Neural cell (in vitro differentiated cells): ENCODE measurements around the gene MYRIP. TPM values are rescaled to one million over a fixed set of nuclear protein-coding genes. Genes with fewer than 3 reads are reported as not detected.

Source experiments
- H2AFZ ChIP-seq: fragments of 200-600, 300-800 bp; sonication (generic), shearing (Covaris generic); 2 replicates; pipeline ENCODE4 v1.6.0; 2014; ENCODE audit warnings: low read depth, mild to moderate bottlenecking, antibody characterized with exemption, low read length, moderate library complexity
- H3F3A ChIP-seq: fragments of 200-600 bp; shearing (Covaris generic); 2 replicates; pipeline ENCODE4 v1.6.1; 2016; ENCODE audit warnings: mild to moderate bottlenecking, moderate library complexity, mixed read lengths, antibody characterized with exemption, low read length; ENCODE audit not compliant: insufficient read depth, poor library complexity, severe bottlenecking
- H3K27ac ChIP-seq: fragments of 200-600, 300-800 bp; sonication (generic), shearing (Covaris generic); 2 replicates; pipeline ENCODE4 v1.5.1; 2014; ENCODE audit warnings: mild to moderate bottlenecking, low read length, moderate library complexity
- H3K27me3 ChIP-seq: fragments of 300-800, 200-600 bp; sonication (generic), shearing (Covaris generic); 2 replicates; pipeline ENCODE4 v1.6.0; 2014; ENCODE audit warnings: mild to moderate bottlenecking, low read depth, low read length, moderate library complexity; ENCODE audit not compliant: insufficient read depth
- H3K36me3 ChIP-seq: fragments of 300-800, 200-600 bp; sonication (generic), shearing (Covaris generic); 2 replicates; pipeline ENCODE4 v1.5.1; 2014; ENCODE audit warnings: mild to moderate bottlenecking, antibody characterized with exemption, low read length, moderate library complexity; ENCODE audit not compliant: insufficient read depth
- H3K4me2 ChIP-seq: fragments of 300-800, 200-600 bp; sonication (generic), shearing (Covaris generic); 2 replicates; pipeline ENCODE4 v1.6.0; 2014; ENCODE audit warnings: mild to moderate bottlenecking, low read length
- H3K4me3 ChIP-seq: fragments of 300-800, 200-600 bp; sonication (generic), shearing (Covaris generic); 2 replicates; pipeline ENCODE4 v1.5.1; 2014; ENCODE audit warnings: mild to moderate bottlenecking, low read length, moderate library complexity
- H3K79me2 ChIP-seq: fragments of 200-600 bp; shearing (Covaris generic); replicated peaks from 2 replicates; pipeline ENCODE4 v1.6.0; 2014; ENCODE audit warnings: mild to moderate bottlenecking, low read length, moderate library complexity; ENCODE audit not compliant: insufficient read depth
- H3K9ac ChIP-seq: fragments of 300-800, 200-600 bp; sonication (generic), shearing (Covaris generic); 2 replicates; pipeline ENCODE4 v1.6.1; 2016; ENCODE audit warnings: mild to moderate bottlenecking, low read length, mixed read lengths
- H3K9me2 ChIP-seq: fragments of 200-600 bp; shearing (Covaris generic); 2 replicates; pipeline ENCODE4 v1.6.1; 2016; ENCODE audit warnings: mild to moderate bottlenecking, low read length, mixed read lengths; ENCODE audit not compliant: insufficient read depth
- H3K9me3 ChIP-seq: fragments of 200-600, 300-800 bp; sonication (generic), shearing (Covaris generic); 2 replicates; pipeline ENCODE4 v1.6.1; 2016; ENCODE audit warnings: mild to moderate bottlenecking, mixed run types, low read length, moderate library complexity, mixed read lengths
- H4K20me1 ChIP-seq: fragments of 200-600 bp; shearing (Covaris generic); 2 replicates; pipeline ENCODE4 v1.6.1; 2016; ENCODE audit warnings: mild to moderate bottlenecking, mixed run types; ENCODE audit not compliant: insufficient read depth
- EP300 ChIP-seq: fragments of 450-650 bp; conservative IDR thresholded peaks from 2 replicates; pipeline ENCODE4 v1.6.1; 2014; ENCODE audit warnings: antibody characterized with exemption, mild to moderate bottlenecking, moderate library complexity; ENCODE audit not compliant: poor library complexity, severe bottlenecking
- EZH2 ChIP-seq: fragments of 200-600, 300-800 bp; shearing (Covaris generic), sonication (generic); IDR thresholded peaks from 2 replicates; pipeline ENCODE4 v1.6.1; 2014; ENCODE audit warnings: antibody characterized with exemption, low read length, borderline replicate concordance, mild to moderate bottlenecking; ENCODE audit not compliant: insufficient read depth, poor library complexity, severe bottlenecking
- MXI1 ChIP-seq: fragments of 450-650 bp; conservative IDR thresholded peaks from 2 replicates; pipeline ENCODE4 v1.6.1; 2014; ENCODE audit warnings: antibody characterized with exemption, mild to moderate bottlenecking; ENCODE audit not compliant: poor library complexity, severe bottlenecking
- POLR2AphosphoS5 ChIP-seq: IDR thresholded peaks from 2 replicates; pipeline ENCODE4 v1.6.1; 2012
- RAD21 ChIP-seq: fragments of 450-650 bp; conservative IDR thresholded peaks from 2 replicates; pipeline ENCODE4 v1.6.1; 2014; ENCODE audit warnings: antibody characterized with exemption, mild to moderate bottlenecking, moderate library complexity
- SMC3 ChIP-seq: fragments of 450-650 bp; conservative IDR thresholded peaks from 2 replicates; pipeline ENCODE4 v1.6.1; 2014; ENCODE audit warnings: antibody characterized with exemption, mild to moderate bottlenecking, moderate library complexity; ENCODE audit not compliant: poor library complexity
- TAF1 ChIP-seq: IDR thresholded peaks from 2 replicates; pipeline ENCODE4 v1.6.1; 2012; ENCODE audit warnings: low read depth
- polyA plus RNA-seq: library from polyadenylated mRNA; depleted of rRNA; stranded (reverse); fragments of >200 nt; gene quantifications from 2 replicates; pipeline ENCODE4 v1.2.3, GENCODE V29; 2014
- TF ChIP-seq, protein P1 (sequence below): IDR thresholded peaks from 2 replicates; pipeline ENCODE4 v1.6.1; 2012; ENCODE audit warnings: borderline replicate concordance
- TF ChIP-seq, protein P2 (sequence below): fragments of 450-650 bp; IDR thresholded peaks from 2 replicates; pipeline ENCODE4 v1.5.1; 2014; ENCODE audit warnings: antibody characterized with exemption, mild to moderate bottlenecking, moderate library complexity; ENCODE audit not compliant: poor library complexity, severe bottlenecking

The MYRIP gene
- polyA plus RNA-seq, 1 donor from 2014 or later = 0.76 TPM

DNA sequence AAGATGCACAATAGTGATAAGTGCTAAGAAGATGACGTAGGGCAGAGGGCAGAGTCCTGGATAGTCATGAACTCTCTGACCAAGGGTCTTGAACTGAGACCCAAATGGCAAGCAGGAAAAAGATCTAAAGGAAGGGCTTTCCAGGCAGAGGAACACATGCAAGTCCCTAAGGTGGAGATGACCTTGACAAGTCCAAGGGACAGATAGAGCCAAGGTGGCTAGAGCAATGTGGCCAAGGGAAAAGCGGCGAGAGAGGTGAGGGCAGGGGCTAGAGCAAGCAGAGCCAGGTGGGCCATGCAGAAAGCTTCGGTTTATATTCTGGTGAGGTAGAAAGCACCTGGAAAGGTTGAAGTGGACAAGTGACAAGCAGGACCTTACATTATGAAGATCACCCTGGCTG lies 414.4 kb downstream of the MYRIP start:
- Histone ChIP-seq H3K27me3 (no peaks in the 10 kb centered on the region), H3K9me3 (no peaks in the 10 kb centered on the region), H3K27ac (no peak overlapping the region), H3K4me2 (no peak overlapping the region), H3K79me2 (no peaks in the 10 kb centered on the region), H3K9me2 (no peaks in the 10 kb centered on the region), H3F3A (no peaks in the 10 kb centered on the region), H3K36me3 (no peaks in the 10 kb centered on the region), H3K9ac (no peak overlapping the region), H2AFZ (no peak overlapping the region), H3K4me3 (no peak overlapping the region), H4K20me1 (no peaks in the 10 kb centered on the region)
- TF ChIP-seq EZH2 (no peak), RAD21 (no peak), MXI1 (no peak), POLR2AphosphoS5 (no peak), TAF1 (no peak), SMC3 (no peak), EP300 (no peak)
- TF ChIP-seq, protein P1, sequence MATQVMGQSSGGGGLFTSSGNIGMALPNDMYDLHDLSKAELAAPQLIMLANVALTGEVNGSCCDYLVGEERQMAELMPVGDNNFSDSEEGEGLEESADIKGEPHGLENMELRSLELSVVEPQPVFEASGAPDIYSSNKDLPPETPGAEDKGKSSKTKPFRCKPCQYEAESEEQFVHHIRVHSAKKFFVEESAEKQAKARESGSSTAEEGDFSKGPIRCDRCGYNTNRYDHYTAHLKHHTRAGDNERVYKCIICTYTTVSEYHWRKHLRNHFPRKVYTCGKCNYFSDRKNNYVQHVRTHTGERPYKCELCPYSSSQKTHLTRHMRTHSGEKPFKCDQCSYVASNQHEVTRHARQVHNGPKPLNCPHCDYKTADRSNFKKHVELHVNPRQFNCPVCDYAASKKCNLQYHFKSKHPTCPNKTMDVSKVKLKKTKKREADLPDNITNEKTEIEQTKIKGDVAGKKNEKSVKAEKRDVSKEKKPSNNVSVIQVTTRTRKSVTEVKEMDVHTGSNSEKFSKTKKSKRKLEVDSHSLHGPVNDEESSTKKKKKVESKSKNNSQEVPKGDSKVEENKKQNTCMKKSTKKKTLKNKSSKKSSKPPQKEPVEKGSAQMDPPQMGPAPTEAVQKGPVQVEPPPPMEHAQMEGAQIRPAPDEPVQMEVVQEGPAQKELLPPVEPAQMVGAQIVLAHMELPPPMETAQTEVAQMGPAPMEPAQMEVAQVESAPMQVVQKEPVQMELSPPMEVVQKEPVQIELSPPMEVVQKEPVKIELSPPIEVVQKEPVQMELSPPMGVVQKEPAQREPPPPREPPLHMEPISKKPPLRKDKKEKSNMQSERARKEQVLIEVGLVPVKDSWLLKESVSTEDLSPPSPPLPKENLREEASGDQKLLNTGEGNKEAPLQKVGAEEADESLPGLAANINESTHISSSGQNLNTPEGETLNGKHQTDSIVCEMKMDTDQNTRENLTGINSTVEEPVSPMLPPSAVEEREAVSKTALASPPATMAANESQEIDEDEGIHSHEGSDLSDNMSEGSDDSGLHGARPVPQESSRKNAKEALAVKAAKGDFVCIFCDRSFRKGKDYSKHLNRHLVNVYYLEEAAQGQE = no peak
- TF ChIP-seq, protein P2, sequence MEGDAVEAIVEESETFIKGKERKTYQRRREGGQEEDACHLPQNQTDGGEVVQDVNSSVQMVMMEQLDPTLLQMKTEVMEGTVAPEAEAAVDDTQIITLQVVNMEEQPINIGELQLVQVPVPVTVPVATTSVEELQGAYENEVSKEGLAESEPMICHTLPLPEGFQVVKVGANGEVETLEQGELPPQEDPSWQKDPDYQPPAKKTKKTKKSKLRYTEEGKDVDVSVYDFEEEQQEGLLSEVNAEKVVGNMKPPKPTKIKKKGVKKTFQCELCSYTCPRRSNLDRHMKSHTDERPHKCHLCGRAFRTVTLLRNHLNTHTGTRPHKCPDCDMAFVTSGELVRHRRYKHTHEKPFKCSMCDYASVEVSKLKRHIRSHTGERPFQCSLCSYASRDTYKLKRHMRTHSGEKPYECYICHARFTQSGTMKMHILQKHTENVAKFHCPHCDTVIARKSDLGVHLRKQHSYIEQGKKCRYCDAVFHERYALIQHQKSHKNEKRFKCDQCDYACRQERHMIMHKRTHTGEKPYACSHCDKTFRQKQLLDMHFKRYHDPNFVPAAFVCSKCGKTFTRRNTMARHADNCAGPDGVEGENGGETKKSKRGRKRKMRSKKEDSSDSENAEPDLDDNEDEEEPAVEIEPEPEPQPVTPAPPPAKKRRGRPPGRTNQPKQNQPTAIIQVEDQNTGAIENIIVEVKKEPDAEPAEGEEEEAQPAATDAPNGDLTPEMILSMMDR = no peak

DNA sequence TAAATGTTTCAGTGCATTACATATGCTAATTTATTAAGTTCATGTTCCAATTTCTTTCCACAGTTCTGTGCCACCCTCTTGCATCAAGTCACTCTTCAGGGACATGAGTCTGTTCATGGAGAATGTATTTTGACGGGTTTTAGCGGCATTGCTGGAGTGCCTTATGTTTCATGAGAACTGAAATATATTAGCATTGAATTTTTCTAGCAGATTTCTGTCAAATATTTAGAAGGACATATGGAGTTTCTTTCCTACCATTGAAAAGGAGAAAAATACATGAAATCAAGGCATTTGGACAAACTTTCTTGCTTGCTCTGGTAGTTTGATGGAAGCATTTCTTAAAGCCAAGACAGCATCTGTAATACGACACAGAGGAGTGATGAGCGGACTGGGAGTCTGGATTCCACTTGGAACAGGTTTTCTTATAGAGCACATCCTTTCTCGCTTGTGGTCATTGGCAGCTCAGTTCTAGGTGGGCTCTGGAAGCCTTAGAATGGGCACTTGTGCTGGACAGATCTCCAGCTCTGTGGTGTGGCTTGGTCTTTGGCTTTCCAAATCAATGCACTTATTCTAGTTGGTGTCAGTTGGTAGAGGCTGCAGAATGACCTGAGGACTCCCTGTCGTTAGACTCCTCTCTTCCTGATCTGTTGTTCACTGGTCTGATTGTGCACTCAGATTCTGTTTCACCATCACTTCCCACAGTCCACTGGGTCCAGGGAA lies 415.5 kb downstream of the MYRIP start:
- Histone ChIP-seq H4K20me1 (no peaks in the 10 kb centered on the region), H2AFZ (no peak overlapping the region), H3K4me3 (no peak overlapping the region), H3F3A (no peaks in the 10 kb centered on the region), H3K27ac (no peak overlapping the region), H3K27me3 (no peaks in the 10 kb centered on the region), H3K79me2 (no peaks in the 10 kb centered on the region), H3K9ac (no peak overlapping the region), H3K9me2 (no peaks in the 10 kb centered on the region), H3K9me3 (no peaks in the 10 kb centered on the region), H3K4me2 (no peak overlapping the region), H3K36me3 (no peaks in the 10 kb centered on the region)
- TF ChIP-seq EP300 (no peak), POLR2AphosphoS5 (no peak), MXI1 (no peak), RAD21 (no peak), EZH2 (no peak), SMC3 (no peak), TAF1 (no peak)
- TF ChIP-seq, protein P1 = no peak
- TF ChIP-seq, protein P2 = no peak
